ENCODE data around the gene IVL. TPM values are rescaled to one million over a fixed set of nuclear protein-coding genes. Genes with fewer than 3 reads are reported as not detected.

IVL gene
- total and polyA plus RNA-seq, 7 donors, result 0.03 to 1.2 TPM; not detected in 5

DNA sequence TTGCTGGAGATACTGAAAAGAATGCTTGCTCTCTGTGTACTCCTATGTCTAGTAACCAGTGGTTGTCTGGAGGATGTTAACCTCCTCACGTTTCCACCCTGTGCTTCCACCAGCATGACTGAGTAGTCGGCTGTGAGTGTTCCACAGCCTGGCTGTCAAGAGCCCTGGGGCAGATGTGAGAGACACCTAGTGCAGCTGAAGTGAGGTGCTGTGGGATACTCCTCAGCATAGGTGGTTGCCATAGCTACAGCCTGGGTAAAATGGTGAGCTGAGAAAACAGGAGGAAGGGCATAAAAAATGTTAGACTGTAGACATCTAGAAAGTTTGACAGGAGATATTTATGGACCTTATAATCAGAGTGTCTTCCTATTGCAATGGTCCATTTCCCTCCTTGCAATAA is 15.8 kb downstream of the IVL start:
- no peaks in the 10 kb centered on the region for H3K36me3 ChIP-seq
- H3K27me3 ChIP-seq, result no peaks in the 10 kb centered on the region
- no peak for DNase-seq
- H3K4me3 ChIP-seq, result no peak overlapping the region
- intact Hi-C loops (cut with DNase I), result no loop called here
- 40 to 62% methylated on average over 2 of the region's 2 CpGs for WGBS, 2 donors
- H3K9me3 ChIP-seq, result no peaks in the 10 kb centered on the region
- TF ChIP-seq POLR2AphosphoS5 (IDR thresholded peaks at IDR 0.05), result no peak
- TF ChIP-seq EP300 (IDR thresholded peaks at IDR 0.05), result no peak
- TF ChIP-seq, protein P1, sequence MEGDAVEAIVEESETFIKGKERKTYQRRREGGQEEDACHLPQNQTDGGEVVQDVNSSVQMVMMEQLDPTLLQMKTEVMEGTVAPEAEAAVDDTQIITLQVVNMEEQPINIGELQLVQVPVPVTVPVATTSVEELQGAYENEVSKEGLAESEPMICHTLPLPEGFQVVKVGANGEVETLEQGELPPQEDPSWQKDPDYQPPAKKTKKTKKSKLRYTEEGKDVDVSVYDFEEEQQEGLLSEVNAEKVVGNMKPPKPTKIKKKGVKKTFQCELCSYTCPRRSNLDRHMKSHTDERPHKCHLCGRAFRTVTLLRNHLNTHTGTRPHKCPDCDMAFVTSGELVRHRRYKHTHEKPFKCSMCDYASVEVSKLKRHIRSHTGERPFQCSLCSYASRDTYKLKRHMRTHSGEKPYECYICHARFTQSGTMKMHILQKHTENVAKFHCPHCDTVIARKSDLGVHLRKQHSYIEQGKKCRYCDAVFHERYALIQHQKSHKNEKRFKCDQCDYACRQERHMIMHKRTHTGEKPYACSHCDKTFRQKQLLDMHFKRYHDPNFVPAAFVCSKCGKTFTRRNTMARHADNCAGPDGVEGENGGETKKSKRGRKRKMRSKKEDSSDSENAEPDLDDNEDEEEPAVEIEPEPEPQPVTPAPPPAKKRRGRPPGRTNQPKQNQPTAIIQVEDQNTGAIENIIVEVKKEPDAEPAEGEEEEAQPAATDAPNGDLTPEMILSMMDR (IDR thresholded peaks at IDR 0.05), result no peak
- TF ChIP-seq POLR2A (IDR thresholded peaks at IDR 0.05), result no peak
- no peak overlapping the region for H3K27ac ChIP-seq
- no peaks in the 10 kb centered on the region for H3K4me1 ChIP-seq

DNA sequence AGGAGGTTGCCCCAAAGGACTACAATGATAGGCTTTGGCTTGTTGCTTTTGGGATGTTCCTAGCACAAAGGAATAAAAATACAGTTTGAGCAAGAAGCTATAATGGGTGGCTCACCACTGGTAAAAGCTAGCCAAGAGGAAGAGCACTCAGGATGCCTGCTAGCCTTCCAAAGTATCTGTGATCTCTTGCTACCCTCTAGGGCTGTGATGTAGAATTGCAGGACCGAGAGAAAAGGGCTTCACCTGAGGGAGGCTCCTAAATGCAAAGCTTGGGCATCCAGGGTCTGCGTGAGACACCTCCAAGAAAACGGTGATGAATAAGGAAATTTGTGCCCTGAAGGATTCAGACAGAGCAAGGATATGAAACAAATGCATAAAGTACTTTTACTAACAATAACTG is 17.7 kb downstream of the IVL start:
- Histone ChIP-seq H3K27ac (no peak overlapping the region), H3K27me3 (no peaks in the 10 kb centered on the region), H3K36me3 (no peaks in the 10 kb centered on the region), H3K9me3 (no peaks in the 10 kb centered on the region), H3K4me3 (no peak overlapping the region), H3K4me1 (no peaks in the 10 kb centered on the region)
- DNase-seq, result no peak
- WGBS, 2 donors, result 67 to 75% methylated on average over 3 of the region's 3 CpGs
- TF ChIP-seq EP300 (IDR thresholded peaks at IDR 0.05) (no peak), POLR2A (IDR thresholded peaks at IDR 0.05) (no peak), POLR2AphosphoS5 (IDR thresholded peaks at IDR 0.05) (no peak)
- TF ChIP-seq, protein P1 (IDR thresholded peaks at IDR 0.05), result no peak
- intact Hi-C loops (cut with DNase I), result no loop called here

DNA sequence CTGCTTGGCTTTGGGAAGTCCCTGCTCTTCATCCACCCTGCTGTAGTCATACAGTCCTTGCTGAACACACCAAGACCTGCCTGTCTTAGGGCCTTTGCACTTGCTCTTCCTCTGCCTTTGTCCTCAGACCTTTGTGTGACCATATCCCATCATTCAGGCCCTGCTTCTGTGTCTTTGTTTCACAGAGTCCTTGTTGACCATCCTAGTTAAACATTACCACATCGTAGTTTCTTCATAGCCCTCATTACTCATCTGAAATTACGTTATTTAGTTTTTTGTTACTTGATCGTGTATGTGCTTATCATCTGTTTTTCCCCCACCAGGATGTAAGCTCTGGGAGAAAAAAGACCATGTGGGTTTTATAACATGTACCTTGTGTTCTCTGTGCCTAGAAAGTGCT is 20.3 kb downstream of the IVL start:
- no peak for DNase-seq
- no peaks in the 10 kb centered on the region for H3K9me3 ChIP-seq
- H3K4me1 ChIP-seq, result no peaks in the 10 kb centered on the region
- intact Hi-C loops (cut with DNase I), result no loop called here
- WGBS, 2 donors, result 27 to 75% methylated on average over 3 of the region's 3 CpGs
- no peaks in the 10 kb centered on the region for H3K27me3 ChIP-seq
- TF ChIP-seq EP300 (IDR thresholded peaks at IDR 0.05) (no peak), POLR2AphosphoS5 (IDR thresholded peaks at IDR 0.05) (no peak), POLR2A (IDR thresholded peaks at IDR 0.05) (no peak)
- TF ChIP-seq, protein P1 (IDR thresholded peaks at IDR 0.05), result no peak
- H3K27ac ChIP-seq, result no peak overlapping the region
- no peak overlapping the region for H3K4me3 ChIP-seq
- H3K36me3 ChIP-seq, result no peaks in the 10 kb centered on the region

DNA sequence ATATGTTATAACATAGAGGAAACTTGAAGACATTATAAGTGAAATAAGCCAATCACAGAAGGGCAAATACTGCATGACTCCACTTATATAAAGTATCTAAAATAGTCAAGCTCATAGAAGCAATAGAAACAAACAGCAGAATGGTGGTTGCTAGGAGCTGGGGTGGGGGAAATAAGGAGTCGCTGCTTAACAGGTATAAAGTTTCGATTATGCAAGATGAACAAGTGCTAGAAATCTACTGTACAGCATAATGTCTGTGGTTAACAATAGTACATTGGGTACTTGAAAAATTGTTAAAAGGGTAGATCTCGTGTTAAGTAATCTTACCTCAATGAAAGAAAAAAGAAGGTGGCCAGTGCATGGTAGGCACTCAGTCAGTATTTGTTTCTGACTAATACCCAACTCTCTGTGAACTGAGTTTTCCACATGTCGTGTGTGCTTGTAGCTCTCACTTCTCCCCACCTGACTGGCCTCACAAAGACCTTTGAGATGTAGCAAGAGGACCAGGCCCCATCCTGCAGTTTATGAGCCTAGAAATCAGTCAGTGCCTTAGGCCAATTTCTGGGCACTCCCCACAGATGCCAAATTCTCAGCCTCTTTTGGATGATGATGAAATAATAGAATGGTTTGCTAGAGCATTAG is 23.9 kb downstream of the IVL start:
- 74 to 75% methylated on average over 4 of the region's 4 CpGs for WGBS, 2 donors
- no peaks in the 10 kb centered on the region for H3K9me3 ChIP-seq
- H3K27ac ChIP-seq, result no peak overlapping the region
- H3K27me3 ChIP-seq, result no peaks in the 10 kb centered on the region
- no peak overlapping the region for H3K4me3 ChIP-seq
- no peak for DNase-seq
- intact Hi-C loops (cut with DNase I), result no loop called here
- H3K4me1 ChIP-seq, result no peaks in the 10 kb centered on the region
- no peaks in the 10 kb centered on the region for H3K36me3 ChIP-seq
- TF ChIP-seq POLR2AphosphoS5 (IDR thresholded peaks at IDR 0.05) (no peak), POLR2A (IDR thresholded peaks at IDR 0.05) (no peak)

DNA sequence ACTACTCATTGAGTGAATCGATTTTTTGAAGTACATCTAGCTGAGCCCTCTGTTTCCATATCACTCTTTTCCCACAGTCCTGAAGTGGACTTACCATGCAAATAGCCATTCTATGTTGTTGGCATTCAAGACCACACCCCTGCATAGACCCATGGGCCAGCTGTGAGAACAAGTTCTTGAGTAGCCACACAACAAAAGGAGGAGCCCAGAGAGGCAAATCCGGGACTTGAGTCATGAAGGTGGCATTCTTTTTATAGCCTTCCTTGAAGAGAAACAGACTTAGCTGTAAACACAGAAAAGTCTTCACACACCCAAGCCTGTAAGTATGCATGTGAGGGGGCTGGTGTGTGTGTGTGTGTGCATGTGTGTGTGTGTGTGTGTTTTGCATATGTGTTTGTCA is 24.9 kb downstream of the IVL start:
- intact Hi-C loops (cut with DNase I), result no loop called here
- no peak overlapping the region for H3K27ac ChIP-seq
- no peaks in the 10 kb centered on the region for H3K36me3 ChIP-seq
- H3K27me3 ChIP-seq, result no peaks in the 10 kb centered on the region
- H3K9me3 ChIP-seq, result no peaks in the 10 kb centered on the region
- no peak overlapping the region for H3K4me3 ChIP-seq
- no peaks in the 10 kb centered on the region for H3K4me1 ChIP-seq
- WGBS, 2 donors, result 48 to 65% methylated on average over 2 of the region's 2 CpGs
- no peak for DNase-seq
- TF ChIP-seq, protein P1 (IDR thresholded peaks at IDR 0.05), result no peak
- TF ChIP-seq POLR2AphosphoS5 (IDR thresholded peaks at IDR 0.05) (no peak), EP300 (IDR thresholded peaks at IDR 0.05) (no peak), POLR2A (IDR thresholded peaks at IDR 0.05) (no peak)
